ENCODE measurements around the gene ANGEL2.

ANGEL2 gene

GRCh38 chr1:212962509-212962908 is 53.2 kb downstream of the ANGEL2 start:
- H3K4me3 ChIP-seq (ENCODE audit: low read depth, low read length): no peak overlapping the region
- TF ChIP-seq, protein P1, sequence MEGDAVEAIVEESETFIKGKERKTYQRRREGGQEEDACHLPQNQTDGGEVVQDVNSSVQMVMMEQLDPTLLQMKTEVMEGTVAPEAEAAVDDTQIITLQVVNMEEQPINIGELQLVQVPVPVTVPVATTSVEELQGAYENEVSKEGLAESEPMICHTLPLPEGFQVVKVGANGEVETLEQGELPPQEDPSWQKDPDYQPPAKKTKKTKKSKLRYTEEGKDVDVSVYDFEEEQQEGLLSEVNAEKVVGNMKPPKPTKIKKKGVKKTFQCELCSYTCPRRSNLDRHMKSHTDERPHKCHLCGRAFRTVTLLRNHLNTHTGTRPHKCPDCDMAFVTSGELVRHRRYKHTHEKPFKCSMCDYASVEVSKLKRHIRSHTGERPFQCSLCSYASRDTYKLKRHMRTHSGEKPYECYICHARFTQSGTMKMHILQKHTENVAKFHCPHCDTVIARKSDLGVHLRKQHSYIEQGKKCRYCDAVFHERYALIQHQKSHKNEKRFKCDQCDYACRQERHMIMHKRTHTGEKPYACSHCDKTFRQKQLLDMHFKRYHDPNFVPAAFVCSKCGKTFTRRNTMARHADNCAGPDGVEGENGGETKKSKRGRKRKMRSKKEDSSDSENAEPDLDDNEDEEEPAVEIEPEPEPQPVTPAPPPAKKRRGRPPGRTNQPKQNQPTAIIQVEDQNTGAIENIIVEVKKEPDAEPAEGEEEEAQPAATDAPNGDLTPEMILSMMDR (IDR thresholded peaks at IDR 0.05; ENCODE audit: low read depth, low read length): no peak

GRCh38 chr1:212960932-212961331 is 54.7 kb downstream of the ANGEL2 start:
- TF ChIP-seq, protein P1 (IDR thresholded peaks at IDR 0.05; ENCODE audit: low read depth, low read length): no peak
- no peak overlapping the region for H3K4me3 ChIP-seq (ENCODE audit: low read depth, low read length)

- H3K4me3 ChIP-seq (ENCODE audit: low read depth, low read length): no peak overlapping the region
- TF ChIP-seq, protein P1 (IDR thresholded peaks at IDR 0.05; ENCODE audit: low read depth, low read length): no peak
Measured at GRCh38 chr1:212959266-212960220, 56.1 kb downstream of the ANGEL2 start.

DNA sequence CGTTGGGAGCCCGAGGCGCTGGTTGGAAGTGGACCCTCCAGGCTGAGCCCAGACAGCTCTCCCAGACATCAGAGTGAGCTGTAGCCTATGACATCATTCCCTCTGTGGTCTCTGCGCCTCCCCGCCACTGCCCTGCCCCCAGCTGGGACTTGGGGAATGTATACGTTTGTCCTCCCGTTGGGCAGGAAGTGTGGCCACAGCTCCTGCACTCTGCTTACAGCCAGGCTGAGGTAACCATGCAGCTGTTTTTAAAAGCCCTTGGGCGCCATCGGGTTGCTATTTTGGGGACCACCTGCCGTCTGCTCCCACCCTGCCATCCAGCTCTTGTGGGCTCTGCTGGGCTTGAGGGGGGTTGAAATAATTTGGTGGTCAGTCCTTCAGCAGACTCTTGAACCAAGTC is 57.5 kb downstream of the ANGEL2 start:
- H3K4me3 ChIP-seq (ENCODE audit: low read depth, low read length): no peak overlapping the region
- TF ChIP-seq, protein P1 (IDR thresholded peaks at IDR 0.05; ENCODE audit: low read depth, low read length): no peak

DNA sequence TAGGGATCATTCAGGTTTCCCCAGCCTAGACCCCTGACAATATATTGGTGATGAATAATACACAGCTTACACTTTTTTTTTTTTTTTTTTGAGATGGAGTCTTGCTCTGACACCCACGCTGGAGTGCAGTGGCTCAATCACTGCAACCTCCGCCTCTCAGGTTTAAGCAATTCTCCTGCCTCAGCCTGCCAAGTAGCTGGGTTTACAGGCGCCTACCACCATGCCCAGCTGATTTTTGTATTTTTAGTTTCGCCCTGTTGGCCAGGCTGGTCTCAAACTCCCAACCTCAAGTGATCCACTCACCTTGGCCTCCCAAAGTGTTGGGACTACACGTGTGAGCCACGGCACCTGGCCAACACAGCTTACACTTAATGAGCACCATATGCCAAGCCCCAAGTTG is 58.1 kb downstream of the ANGEL2 start:
- H3K4me3 ChIP-seq (ENCODE audit: low read depth, low read length): no peak overlapping the region
- TF ChIP-seq, protein P1 (IDR thresholded peaks at IDR 0.05; ENCODE audit: low read depth, low read length): no peak

GRCh38 chr1:212955961-212956620 is 59.6 kb downstream of the ANGEL2 start:
- TF ChIP-seq, protein P1 (IDR thresholded peaks at IDR 0.05; ENCODE audit: low read depth, low read length): no peak
- no peak overlapping the region for H3K4me3 ChIP-seq (ENCODE audit: low read depth, low read length)

- TF ChIP-seq, protein P1 (IDR thresholded peaks at IDR 0.05; ENCODE audit: low read depth, low read length): no peak
- no peak overlapping the region for H3K4me3 ChIP-seq (ENCODE audit: low read depth, low read length)
Measured at GRCh38 chr1:212955098-212955497, 60.6 kb downstream of the ANGEL2 start.

Measured in WI38 (cell line).